Adrenal gland (tissue), 5 donors: Measurements from ENCODE around the gene TRMT11.

Source experiments
- CTCF ChIP-seq, 6 experiments: fragments of 450-650 bp in 4 of 6; fragments of 200-600 bp in 2 of 6; sonication (generic) in 1 of 6; IDR thresholded peaks; 1 replicate in 5 of 6; 2 replicates in 1 of 6; pipeline versions ENCODE4 v1.5.1 to v1.8.0; 2016 to 2021; ENCODE audit warnings: antibody characterized with exemption in 6 of 6, mild to moderate bottlenecking in 2 of 6, moderate library complexity in 1 of 6
- POLR2A ChIP-seq, 2 donors: fragments of 450-650 bp; IDR thresholded peaks; one replicate each; pipeline ENCODE4 v1.6.1; 2017; ENCODE audit warnings: antibody characterized with exemption in 2 of 2, mild to moderate bottlenecking in 2 of 2, moderate library complexity in 1 of 2
- donor health status: DM: no; HTN: no; CAD: no.

GRCh38 chr6:126050795-126051194 lies 64.5 kb downstream of the TRMT11 start:
- TF ChIP-seq CTCF (IDR thresholded peaks at IDR 0.05) (no peak), POLR2A (IDR thresholded peaks at IDR 0.05) (no peak)
